ENCODE data around the gene TSC22D4.

The TSC22D4 gene

DNA sequence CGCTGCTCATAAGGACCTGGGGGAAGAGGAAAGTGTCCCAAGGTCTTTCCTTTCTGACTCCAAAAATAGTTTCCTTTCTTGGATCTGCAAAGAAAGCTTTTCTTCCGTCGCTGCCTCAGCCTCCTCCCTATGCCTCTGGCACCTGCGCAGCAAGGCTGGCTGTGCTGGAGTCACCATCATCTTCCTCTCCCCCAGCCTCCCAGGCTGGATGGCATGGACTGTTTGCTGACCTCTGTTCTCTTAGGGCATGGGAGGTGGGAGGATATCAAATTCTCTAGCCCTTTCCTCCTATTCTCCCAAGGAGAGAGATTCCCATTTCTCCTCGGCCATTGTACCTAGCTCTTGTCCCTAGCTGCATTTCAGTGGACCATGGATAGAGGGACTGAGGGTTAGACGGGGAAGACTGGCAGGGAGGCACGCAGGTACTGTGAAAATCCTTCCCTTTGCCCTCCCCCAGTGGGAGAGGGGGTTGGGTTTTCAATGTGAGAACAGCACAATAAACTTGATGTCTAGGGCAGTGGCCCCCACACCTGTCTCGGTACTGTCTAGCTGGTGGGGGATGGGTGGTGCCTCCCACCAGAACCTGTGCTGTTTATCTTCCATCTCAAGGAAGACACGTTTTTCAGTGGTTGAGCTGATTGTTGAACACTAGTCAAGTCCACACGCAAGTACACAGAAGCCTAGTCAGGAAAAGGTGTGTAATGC is 45.3 kb downstream of the TSC22D4 start (continued):
- TF ChIP-seq PRDM1 (tag by site-specific recombination; IDR thresholded peaks at IDR 0.05), result peak; percentile 89; the same call in 1 of the 2 replicates
- TF ChIP-seq IKZF3 (tag by site-specific recombination; IDR thresholded peaks at IDR 0.05), result peak; percentile 27; the same call in 1 of the 2 replicates
- TF ChIP-seq ZNF37A (tag by site-specific recombination; IDR thresholded peaks at IDR 0.05), result no peak
- TF ChIP-seq, protein P1, sequence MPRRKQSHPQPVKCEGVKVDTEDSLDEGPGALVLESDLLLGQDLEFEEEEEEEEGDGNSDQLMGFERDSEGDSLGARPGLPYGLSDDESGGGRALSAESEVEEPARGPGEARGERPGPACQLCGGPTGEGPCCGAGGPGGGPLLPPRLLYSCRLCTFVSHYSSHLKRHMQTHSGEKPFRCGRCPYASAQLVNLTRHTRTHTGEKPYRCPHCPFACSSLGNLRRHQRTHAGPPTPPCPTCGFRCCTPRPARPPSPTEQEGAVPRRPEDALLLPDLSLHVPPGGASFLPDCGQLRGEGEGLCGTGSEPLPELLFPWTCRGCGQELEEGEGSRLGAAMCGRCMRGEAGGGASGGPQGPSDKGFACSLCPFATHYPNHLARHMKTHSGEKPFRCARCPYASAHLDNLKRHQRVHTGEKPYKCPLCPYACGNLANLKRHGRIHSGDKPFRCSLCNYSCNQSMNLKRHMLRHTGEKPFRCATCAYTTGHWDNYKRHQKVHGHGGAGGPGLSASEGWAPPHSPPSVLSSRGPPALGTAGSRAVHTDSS (tag by site-specific recombination; IDR thresholded peaks at IDR 0.05), result peak; percentile 75
- TF ChIP-seq ZNF473 (tag by site-specific recombination; IDR thresholded peaks at IDR 0.05), result no peak
- no peak for TF ChIP-seq ZNF292 (tag by site-specific recombination; IDR thresholded peaks at IDR 0.05; ENCODE audit: borderline replicate concordance, low read depth)
- TF ChIP-seq ZSCAN30 (tag by site-specific recombination; IDR thresholded peaks at IDR 0.05), result no peak
- no peak for TF ChIP-seq ZNF274 (IDR thresholded peaks at IDR 0.05; ENCODE audit: low read length)
- TF ChIP-seq ZNF274 (tag by site-specific recombination; IDR thresholded peaks at IDR 0.05; ENCODE audit: borderline replicate concordance), result no peak
- TF ChIP-seq, protein P2, sequence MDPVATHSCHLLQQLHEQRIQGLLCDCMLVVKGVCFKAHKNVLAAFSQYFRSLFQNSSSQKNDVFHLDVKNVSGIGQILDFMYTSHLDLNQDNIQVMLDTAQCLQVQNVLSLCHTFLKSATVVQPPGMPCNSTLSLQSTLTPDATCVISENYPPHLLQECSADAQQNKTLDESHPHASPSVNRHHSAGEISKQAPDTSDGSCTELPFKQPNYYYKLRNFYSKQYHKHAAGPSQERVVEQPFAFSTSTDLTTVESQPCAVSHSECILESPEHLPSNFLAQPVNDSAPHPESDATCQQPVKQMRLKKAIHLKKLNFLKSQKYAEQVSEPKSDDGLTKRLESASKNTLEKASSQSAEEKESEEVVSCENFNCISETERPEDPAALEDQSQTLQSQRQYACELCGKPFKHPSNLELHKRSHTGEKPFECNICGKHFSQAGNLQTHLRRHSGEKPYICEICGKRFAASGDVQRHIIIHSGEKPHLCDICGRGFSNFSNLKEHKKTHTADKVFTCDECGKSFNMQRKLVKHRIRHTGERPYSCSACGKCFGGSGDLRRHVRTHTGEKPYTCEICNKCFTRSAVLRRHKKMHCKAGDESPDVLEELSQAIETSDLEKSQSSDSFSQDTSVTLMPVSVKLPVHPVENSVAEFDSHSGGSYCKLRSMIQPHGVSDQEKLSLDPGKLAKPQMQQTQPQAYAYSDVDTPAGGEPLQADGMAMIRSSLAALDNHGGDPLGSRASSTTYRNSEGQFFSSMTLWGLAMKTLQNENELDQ (tag by site-specific recombination; IDR thresholded peaks at IDR 0.05; ENCODE audit: low read depth), result no peak
- no peak for TF ChIP-seq ZNF791 (tag by site-specific recombination; IDR thresholded peaks at IDR 0.05)
- TF ChIP-seq ZNF341 (tag by site-specific recombination; IDR thresholded peaks at IDR 0.05; ENCODE audit: low read depth), result peak; percentile 27; the same call in 1 of the 2 replicates
- no peak for TF ChIP-seq ZBTB8A (tag by site-specific recombination; IDR thresholded peaks at IDR 0.05)
- no peak for TF ChIP-seq ZSCAN16 (tag by site-specific recombination; IDR thresholded peaks at IDR 0.05)
- no peak for TF ChIP-seq ZNF530 (tag by site-specific recombination; IDR thresholded peaks at IDR 0.05; ENCODE audit: low read depth)
- 0 out of 2 replicates have a peak, but pooled peaks have one; percentile 34 for TF ChIP-seq ZNF561 (tag by site-specific recombination; IDR thresholded peaks at IDR 0.05; ENCODE audit: borderline replicate concordance)
- TF ChIP-seq ZNF521 (tag by site-specific recombination; IDR thresholded peaks at IDR 0.05), result no peak
- no peak for TF ChIP-seq ZNF202 (tag by site-specific recombination; IDR thresholded peaks at IDR 0.05; ENCODE audit: borderline replicate concordance)
- no peak for TF ChIP-seq ZNF621 (tag by site-specific recombination; IDR thresholded peaks at IDR 0.05)
- no peak for TF ChIP-seq SETDB1 (IDR thresholded peaks at IDR 0.05; ENCODE audit: insufficient read length, low read length)
- TF ChIP-seq, protein P3, sequence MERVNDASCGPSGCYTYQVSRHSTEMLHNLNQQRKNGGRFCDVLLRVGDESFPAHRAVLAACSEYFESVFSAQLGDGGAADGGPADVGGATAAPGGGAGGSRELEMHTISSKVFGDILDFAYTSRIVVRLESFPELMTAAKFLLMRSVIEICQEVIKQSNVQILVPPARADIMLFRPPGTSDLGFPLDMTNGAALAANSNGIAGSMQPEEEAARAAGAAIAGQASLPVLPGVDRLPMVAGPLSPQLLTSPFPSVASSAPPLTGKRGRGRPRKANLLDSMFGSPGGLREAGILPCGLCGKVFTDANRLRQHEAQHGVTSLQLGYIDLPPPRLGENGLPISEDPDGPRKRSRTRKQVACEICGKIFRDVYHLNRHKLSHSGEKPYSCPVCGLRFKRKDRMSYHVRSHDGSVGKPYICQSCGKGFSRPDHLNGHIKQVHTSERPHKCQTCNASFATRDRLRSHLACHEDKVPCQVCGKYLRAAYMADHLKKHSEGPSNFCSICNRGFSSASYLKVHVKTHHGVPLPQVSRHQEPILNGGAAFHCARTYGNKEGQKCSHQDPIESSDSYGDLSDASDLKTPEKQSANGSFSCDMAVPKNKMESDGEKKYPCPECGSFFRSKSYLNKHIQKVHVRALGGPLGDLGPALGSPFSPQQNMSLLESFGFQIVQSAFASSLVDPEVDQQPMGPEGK (tag by site-specific recombination; IDR thresholded peaks at IDR 0.05), result 0 out of 2 replicates have a peak, but pooled peaks have one; percentile 37
- no peak for TF ChIP-seq ZNF155 (tag by site-specific recombination; IDR thresholded peaks at IDR 0.05)
- no peak for TF ChIP-seq ZBTB20 (tag by site-specific recombination; IDR thresholded peaks at IDR 0.05)
- TF ChIP-seq ZNF768 (tag by site-specific recombination; IDR thresholded peaks at IDR 0.05), result no peak
- TF ChIP-seq KLF7 (tag by site-specific recombination; IDR thresholded peaks at IDR 0.05; ENCODE audit: borderline replicate concordance), result no peak
- no peak for TF ChIP-seq ZNF311 (tag by site-specific recombination; IDR thresholded peaks at IDR 0.05; ENCODE audit: borderline replicate concordance)
- TF ChIP-seq, protein P4, sequence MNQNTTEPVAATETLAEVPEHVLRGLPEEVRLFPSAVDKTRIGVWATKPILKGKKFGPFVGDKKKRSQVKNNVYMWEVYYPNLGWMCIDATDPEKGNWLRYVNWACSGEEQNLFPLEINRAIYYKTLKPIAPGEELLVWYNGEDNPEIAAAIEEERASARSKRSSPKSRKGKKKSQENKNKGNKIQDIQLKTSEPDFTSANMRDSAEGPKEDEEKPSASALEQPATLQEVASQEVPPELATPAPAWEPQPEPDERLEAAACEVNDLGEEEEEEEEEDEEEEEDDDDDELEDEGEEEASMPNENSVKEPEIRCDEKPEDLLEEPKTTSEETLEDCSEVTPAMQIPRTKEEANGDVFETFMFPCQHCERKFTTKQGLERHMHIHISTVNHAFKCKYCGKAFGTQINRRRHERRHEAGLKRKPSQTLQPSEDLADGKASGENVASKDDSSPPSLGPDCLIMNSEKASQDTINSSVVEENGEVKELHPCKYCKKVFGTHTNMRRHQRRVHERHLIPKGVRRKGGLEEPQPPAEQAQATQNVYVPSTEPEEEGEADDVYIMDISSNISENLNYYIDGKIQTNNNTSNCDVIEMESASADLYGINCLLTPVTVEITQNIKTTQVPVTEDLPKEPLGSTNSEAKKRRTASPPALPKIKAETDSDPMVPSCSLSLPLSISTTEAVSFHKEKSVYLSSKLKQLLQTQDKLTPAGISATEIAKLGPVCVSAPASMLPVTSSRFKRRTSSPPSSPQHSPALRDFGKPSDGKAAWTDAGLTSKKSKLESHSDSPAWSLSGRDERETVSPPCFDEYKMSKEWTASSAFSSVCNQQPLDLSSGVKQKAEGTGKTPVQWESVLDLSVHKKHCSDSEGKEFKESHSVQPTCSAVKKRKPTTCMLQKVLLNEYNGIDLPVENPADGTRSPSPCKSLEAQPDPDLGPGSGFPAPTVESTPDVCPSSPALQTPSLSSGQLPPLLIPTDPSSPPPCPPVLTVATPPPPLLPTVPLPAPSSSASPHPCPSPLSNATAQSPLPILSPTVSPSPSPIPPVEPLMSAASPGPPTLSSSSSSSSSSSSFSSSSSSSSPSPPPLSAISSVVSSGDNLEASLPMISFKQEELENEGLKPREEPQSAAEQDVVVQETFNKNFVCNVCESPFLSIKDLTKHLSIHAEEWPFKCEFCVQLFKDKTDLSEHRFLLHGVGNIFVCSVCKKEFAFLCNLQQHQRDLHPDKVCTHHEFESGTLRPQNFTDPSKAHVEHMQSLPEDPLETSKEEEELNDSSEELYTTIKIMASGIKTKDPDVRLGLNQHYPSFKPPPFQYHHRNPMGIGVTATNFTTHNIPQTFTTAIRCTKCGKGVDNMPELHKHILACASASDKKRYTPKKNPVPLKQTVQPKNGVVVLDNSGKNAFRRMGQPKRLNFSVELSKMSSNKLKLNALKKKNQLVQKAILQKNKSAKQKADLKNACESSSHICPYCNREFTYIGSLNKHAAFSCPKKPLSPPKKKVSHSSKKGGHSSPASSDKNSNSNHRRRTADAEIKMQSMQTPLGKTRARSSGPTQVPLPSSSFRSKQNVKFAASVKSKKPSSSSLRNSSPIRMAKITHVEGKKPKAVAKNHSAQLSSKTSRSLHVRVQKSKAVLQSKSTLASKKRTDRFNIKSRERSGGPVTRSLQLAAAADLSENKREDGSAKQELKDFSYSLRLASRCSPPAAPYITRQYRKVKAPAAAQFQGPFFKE (tag by site-specific recombination; IDR thresholded peaks at IDR 0.05; ENCODE audit: borderline replicate concordance), result no peak
- no peak for TF ChIP-seq ZNF555 (tag by site-specific recombination; conservative IDR thresholded peaks at IDR 0.05)
- TF ChIP-seq ZNF211 (tag by site-specific recombination; IDR thresholded peaks at IDR 0.05; ENCODE audit: low read depth), result no peak
